IPS-18c (cell line): ENCODE data around the gene SGCD.

Experiments
- H3K4me3 ChIP-seq: 2 replicates; pipeline ENCODE4 v1.7.0; 2013; ENCODE audit warnings: low read depth, mild to moderate bottlenecking, low read length, moderate library complexity; ENCODE audit not compliant: insufficient read depth
- H3K9me3 ChIP-seq: one replicate; pipeline ENCODE4 v1.6.1; 2013; ENCODE audit warnings: mild to moderate bottlenecking, low read length, moderate library complexity; ENCODE audit not compliant: control insufficient read depth, insufficient read depth

Gene SGCD

GRCh38 chr5:156351423-156351822, 24.5 kb downstream of the SGCD start:
- H3K9me3 ChIP-seq, result no peaks in the 10 kb centered on the region
- no peak overlapping the region for H3K4me3 ChIP-seq

- Histone ChIP-seq H3K4me3 (no peak overlapping the region), H3K9me3 (no peaks in the 10 kb centered on the region)
These were observed 27.6 kb downstream of the SGCD start for GRCh38 chr5:156354571-156354970.

GRCh38 chr5:156356238-156356637, 29.3 kb downstream of the SGCD start:
- Histone ChIP-seq H3K4me3 (no peak overlapping the region), H3K9me3 (peaks cover 2% of the 10 kb centered on the region)

- Histone ChIP-seq H3K9me3 (peaks cover 2% of the 10 kb centered on the region), H3K4me3 (no peak overlapping the region)
These were observed 32.5 kb downstream of the SGCD start for GRCh38 chr5:156359476-156359875.

- H3K9me3 ChIP-seq, result peaks cover 2% of the 10 kb centered on the region
These were observed 34.6 kb downstream of the SGCD start for GRCh38 chr5:156361436-156362109.

GRCh38 chr5:156363861-156364260, 36.9 kb downstream of the SGCD start:
- Histone ChIP-seq H3K4me3 (no peak overlapping the region), H3K9me3 (peaks cover 2% of the 10 kb centered on the region)

More at GRCh38 chr5:156361436-156362109, 34.6 kb downstream of the SGCD start:
- H3K4me3 ChIP-seq, result no peak overlapping the region

- Histone ChIP-seq H3K9me3 (no peaks in the 10 kb centered on the region), H3K4me3 (no peak overlapping the region)
These were observed 39.6 kb downstream of the SGCD start for GRCh38 chr5:156366521-156366920.

GRCh38 chr5:156367597-156367996, 40.6 kb downstream of the SGCD start:
- no peak overlapping the region for H3K4me3 ChIP-seq
- no peaks in the 10 kb centered on the region for H3K9me3 ChIP-seq

- Histone ChIP-seq H3K9me3 (no peaks in the 10 kb centered on the region), H3K4me3 (no peak overlapping the region)
These were observed 49.0 kb downstream of the SGCD start for GRCh38 chr5:156375895-156376495.

- H3K4me3 ChIP-seq, result no peak overlapping the region
- no peaks in the 10 kb centered on the region for H3K9me3 ChIP-seq
These were observed 49.8 kb downstream of the SGCD start for GRCh38 chr5:156376751-156377150.

- Histone ChIP-seq H3K4me3 (no peak overlapping the region), H3K9me3 (no peaks in the 10 kb centered on the region)
These were observed 51.2 kb downstream of the SGCD start for GRCh38 chr5:156378159-156378558.

GRCh38 chr5:156379206-156379605, 52.2 kb downstream of the SGCD start:
- Histone ChIP-seq H3K9me3 (no peaks in the 10 kb centered on the region), H3K4me3 (no peak overlapping the region)

- Histone ChIP-seq H3K4me3 (no peak overlapping the region), H3K9me3 (no peaks in the 10 kb centered on the region)
These were observed 53.9 kb downstream of the SGCD start for GRCh38 chr5:156380848-156381247.

GRCh38 chr5:156383510-156384265, 56.7 kb downstream of the SGCD start:
- H3K4me3 ChIP-seq, result no peak overlapping the region
- H3K9me3 ChIP-seq, result no peaks in the 10 kb centered on the region

GRCh38 chr5:156385416-156385815, 58.5 kb downstream of the SGCD start:
- no peaks in the 10 kb centered on the region for H3K9me3 ChIP-seq

GRCh38 chr5:156386976-156387375, 60.0 kb downstream of the SGCD start:
- H3K4me3 ChIP-seq, result no peak overlapping the region

More at GRCh38 chr5:156385416-156385815, 58.5 kb downstream of the SGCD start:
- no peak overlapping the region for H3K4me3 ChIP-seq

GRCh38 chr5:156387391-156387790, 60.4 kb downstream of the SGCD start:
- Histone ChIP-seq H3K4me3 (no peak overlapping the region), H3K9me3 (no peaks in the 10 kb centered on the region)

More at GRCh38 chr5:156386976-156387375, 60.0 kb downstream of the SGCD start:
- H3K9me3 ChIP-seq, result no peaks in the 10 kb centered on the region

- Histone ChIP-seq H3K9me3 (no peaks in the 10 kb centered on the region), H3K4me3 (no peak overlapping the region)
These were observed 61.3 kb downstream of the SGCD start for GRCh38 chr5:156388233-156388632.
